Measurements from ENCODE around the gene TALDO1.

TALDO1 gene

DNA sequence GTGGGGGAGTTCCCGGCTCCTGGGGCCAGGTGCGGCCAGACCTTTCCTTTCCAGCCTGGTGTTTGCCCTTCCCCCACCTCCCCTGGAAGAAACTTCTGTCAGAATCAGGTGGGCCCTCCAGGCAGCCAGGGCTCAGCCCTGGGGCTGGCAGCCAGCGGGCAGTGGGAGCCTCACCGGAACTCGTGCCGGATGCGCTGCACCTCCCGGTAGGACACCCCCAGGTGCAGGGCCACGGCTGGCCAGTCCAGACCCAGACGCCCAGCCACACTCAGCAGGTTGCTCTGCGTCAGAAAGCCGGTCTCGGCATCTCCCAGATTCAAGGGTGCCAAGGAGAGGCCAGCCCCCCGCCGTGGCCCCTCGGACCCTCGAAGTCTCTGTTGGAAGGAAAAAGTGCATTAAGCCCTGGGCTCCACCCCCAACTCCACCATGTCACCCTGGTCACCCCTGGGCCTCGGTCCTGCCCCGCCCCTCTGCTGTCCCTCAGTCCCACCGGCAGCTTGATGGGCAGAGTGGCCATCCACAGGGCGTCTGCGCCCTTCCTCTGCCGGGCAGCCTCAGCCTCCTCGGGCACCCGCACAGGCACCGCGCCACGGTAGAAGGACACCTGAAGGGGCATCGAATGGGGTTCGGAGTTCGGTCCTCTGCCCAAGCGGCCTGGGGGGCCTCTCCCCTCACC, 52.5 kb downstream of the TALDO1 start:
- Histone ChIP-seq H4K20me1 (ENCODE audit: control insufficient read depth, insufficient read depth, low read depth, low read length) (peaks cover 4% of the 10 kb centered on the region; the same call in 1 of the 2 replicates), H3F3A (ENCODE audit: control insufficient read depth, insufficient read depth) (peaks cover 12% of the 10 kb centered on the region; the same call in 1 of the 2 replicates), H3K4me1 (ENCODE audit: control insufficient read depth, low read length) (peaks cover 47% of the 10 kb centered on the region), H3K9me2 (replicated peaks; ENCODE audit: control insufficient read depth, low read length) (no peaks in the 10 kb centered on the region), H3K4me3 (ENCODE audit: low read length) (no peak overlapping the region), H3K36me3 (ENCODE audit: control insufficient read depth, low read length) (peaks cover 51% of the 10 kb centered on the region), H3K4me2 (ENCODE audit: low read length) (no peak overlapping the region), H3K79me2 (ENCODE audit: control insufficient read depth, low read length) (peaks cover 37% of the 10 kb centered on the region), H3K9me3 (ENCODE audit: control insufficient read depth, insufficient read depth, low read length) (no peaks in the 10 kb centered on the region), H3K27ac (ENCODE audit: low read depth, low read length) (no peak overlapping the region), H3K27me3 (ENCODE audit: control insufficient read depth, low read length) (no peaks in the 10 kb centered on the region)
- no peak for TF ChIP-seq EZH2phosphoT487 (IDR thresholded peaks at IDR 0.05; ENCODE audit: borderline replicate concordance, low read length)
- TF ChIP-seq, protein P1, sequence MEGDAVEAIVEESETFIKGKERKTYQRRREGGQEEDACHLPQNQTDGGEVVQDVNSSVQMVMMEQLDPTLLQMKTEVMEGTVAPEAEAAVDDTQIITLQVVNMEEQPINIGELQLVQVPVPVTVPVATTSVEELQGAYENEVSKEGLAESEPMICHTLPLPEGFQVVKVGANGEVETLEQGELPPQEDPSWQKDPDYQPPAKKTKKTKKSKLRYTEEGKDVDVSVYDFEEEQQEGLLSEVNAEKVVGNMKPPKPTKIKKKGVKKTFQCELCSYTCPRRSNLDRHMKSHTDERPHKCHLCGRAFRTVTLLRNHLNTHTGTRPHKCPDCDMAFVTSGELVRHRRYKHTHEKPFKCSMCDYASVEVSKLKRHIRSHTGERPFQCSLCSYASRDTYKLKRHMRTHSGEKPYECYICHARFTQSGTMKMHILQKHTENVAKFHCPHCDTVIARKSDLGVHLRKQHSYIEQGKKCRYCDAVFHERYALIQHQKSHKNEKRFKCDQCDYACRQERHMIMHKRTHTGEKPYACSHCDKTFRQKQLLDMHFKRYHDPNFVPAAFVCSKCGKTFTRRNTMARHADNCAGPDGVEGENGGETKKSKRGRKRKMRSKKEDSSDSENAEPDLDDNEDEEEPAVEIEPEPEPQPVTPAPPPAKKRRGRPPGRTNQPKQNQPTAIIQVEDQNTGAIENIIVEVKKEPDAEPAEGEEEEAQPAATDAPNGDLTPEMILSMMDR (IDR thresholded peaks at IDR 0.05; ENCODE audit: low read depth, low read length, poor library complexity, severe bottlenecking) = no peak

DNA sequence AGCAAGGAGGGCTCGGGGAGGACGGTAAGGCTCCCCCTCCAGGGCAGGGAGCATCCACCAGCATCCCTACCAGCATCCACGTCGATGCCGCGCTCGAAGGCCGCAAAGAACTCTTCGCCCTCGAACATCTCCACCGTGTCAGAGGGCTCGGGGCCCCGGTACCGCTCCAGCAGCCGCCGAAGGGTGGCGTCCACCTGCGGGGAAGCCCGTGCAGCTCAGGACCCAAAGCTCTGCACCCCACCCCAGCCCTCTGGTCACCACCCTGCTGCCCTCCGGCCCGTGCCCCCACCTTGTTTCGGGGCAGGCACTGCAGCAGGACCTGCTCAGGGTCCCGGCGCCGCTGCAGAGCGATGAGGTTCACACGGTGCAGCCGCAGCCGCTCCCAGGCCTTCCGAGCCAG, 53.2 kb downstream of the TALDO1 start:
- H3K79me2 ChIP-seq (ENCODE audit: control insufficient read depth, low read length) = peaks cover 36% of the 10 kb centered on the region
- H3K36me3 ChIP-seq (ENCODE audit: control insufficient read depth, low read length) = peaks cover 52% of the 10 kb centered on the region
- H3K4me1 ChIP-seq (ENCODE audit: control insufficient read depth, low read length) = peaks cover 42% of the 10 kb centered on the region
- no peaks in the 10 kb centered on the region for H3K9me3 ChIP-seq (ENCODE audit: control insufficient read depth, insufficient read depth, low read length)
- no peak overlapping the region for H3K27ac ChIP-seq (ENCODE audit: low read depth, low read length)
- H3F3A ChIP-seq (ENCODE audit: control insufficient read depth, insufficient read depth) = peaks cover 12% of the 10 kb centered on the region; the same call in 1 of the 2 replicates
- TF ChIP-seq, protein P1 (IDR thresholded peaks at IDR 0.05; ENCODE audit: low read depth, low read length, poor library complexity, severe bottlenecking) = no peak
- TF ChIP-seq EZH2phosphoT487 (IDR thresholded peaks at IDR 0.05; ENCODE audit: borderline replicate concordance, low read length) = no peak
- no peaks in the 10 kb centered on the region for H3K27me3 ChIP-seq (ENCODE audit: control insufficient read depth, low read length)
- H3K4me2 ChIP-seq (ENCODE audit: low read length) = no peak overlapping the region
- no peaks in the 10 kb centered on the region for H3K9me2 ChIP-seq (replicated peaks; ENCODE audit: control insufficient read depth, low read length)
- no peak overlapping the region for H3K4me3 ChIP-seq (ENCODE audit: low read length)
- H4K20me1 ChIP-seq (ENCODE audit: control insufficient read depth, insufficient read depth, low read depth, low read length) = peaks cover 4% of the 10 kb centered on the region; the same call in 1 of the 2 replicates

DNA sequence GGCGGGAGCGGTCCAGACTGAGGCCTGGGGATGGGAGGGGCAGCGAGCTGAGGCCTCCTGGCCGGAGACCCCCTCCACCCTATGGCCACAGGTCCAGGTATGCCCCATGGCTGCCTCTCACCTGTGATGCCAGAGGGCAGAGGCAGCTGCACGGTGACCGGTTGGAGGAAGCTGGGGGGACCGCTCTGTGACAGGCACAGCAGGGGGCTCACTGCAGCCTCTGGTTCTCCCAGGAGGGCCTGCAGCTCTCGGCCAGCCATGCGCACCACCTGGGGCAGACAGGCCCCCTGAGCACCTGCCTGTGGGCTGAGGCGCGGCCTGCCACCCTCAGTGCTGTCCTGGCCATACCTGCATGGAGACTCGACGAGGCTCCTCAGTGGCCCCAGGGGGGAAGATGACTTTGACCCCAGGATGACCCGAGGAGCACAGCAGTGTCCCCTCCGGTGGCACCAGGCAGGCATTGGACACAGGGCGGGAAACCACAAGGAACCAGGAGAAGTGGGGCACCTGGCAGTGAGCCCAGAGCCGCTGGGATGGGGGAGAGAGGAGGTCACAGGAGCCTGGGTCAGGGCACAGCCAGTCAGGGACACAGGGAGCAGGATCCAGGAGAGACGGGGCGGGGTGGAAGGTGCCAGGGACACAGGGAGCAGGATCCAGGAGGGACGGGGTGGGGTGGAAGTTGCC, 54.0 kb downstream of the TALDO1 start:
- Histone ChIP-seq H3K27me3 (ENCODE audit: control insufficient read depth, low read length) (no peaks in the 10 kb centered on the region), H3K9me3 (ENCODE audit: control insufficient read depth, insufficient read depth, low read length) (no peaks in the 10 kb centered on the region), H3K4me3 (ENCODE audit: low read length) (no peak overlapping the region), H3K79me2 (ENCODE audit: control insufficient read depth, low read length) (peaks cover 32% of the 10 kb centered on the region), H4K20me1 (ENCODE audit: control insufficient read depth, insufficient read depth, low read depth, low read length) (peaks cover 4% of the 10 kb centered on the region; the same call in 1 of the 2 replicates), H3K9me2 (replicated peaks; ENCODE audit: control insufficient read depth, low read length) (no peaks in the 10 kb centered on the region), H3K27ac (ENCODE audit: low read depth, low read length) (no peak overlapping the region), H3F3A (ENCODE audit: control insufficient read depth, insufficient read depth) (peaks cover 12% of the 10 kb centered on the region; the same call in 1 of the 2 replicates), H3K36me3 (ENCODE audit: control insufficient read depth, low read length) (peaks cover 54% of the 10 kb centered on the region), H3K4me2 (ENCODE audit: low read length) (no peak overlapping the region), H3K4me1 (ENCODE audit: control insufficient read depth, low read length) (peaks cover 44% of the 10 kb centered on the region)
- TF ChIP-seq, protein P1 (IDR thresholded peaks at IDR 0.05; ENCODE audit: low read depth, low read length, poor library complexity, severe bottlenecking) = no peak
- TF ChIP-seq EZH2phosphoT487 (IDR thresholded peaks at IDR 0.05; ENCODE audit: borderline replicate concordance, low read length) = no peak

Measured in DOHH2 (cell line).